Measurements from ENCODE around the gene MT1M.

GRCh38 chr16:56618138-56618537 lies 14.3 kb upstream of the MT1M start:
- no peak for TF ChIP-seq EZH2 (IDR thresholded peaks at IDR 0.05; ENCODE audit: insufficient read depth, poor library complexity, severe bottlenecking)
- no peak for TF ChIP-seq EZH2phosphoT487 (IDR thresholded peaks at IDR 0.05; ENCODE audit: insufficient read depth, low read depth)
